ENCODE data around the gene USP1. TPM values are rescaled to one million over a fixed set of nuclear protein-coding genes. Genes with fewer than 3 reads are reported as not detected.

Gene USP1
- total RNA-seq, 1 experiment from 2014 or later: 64.6 TPM

DNA sequence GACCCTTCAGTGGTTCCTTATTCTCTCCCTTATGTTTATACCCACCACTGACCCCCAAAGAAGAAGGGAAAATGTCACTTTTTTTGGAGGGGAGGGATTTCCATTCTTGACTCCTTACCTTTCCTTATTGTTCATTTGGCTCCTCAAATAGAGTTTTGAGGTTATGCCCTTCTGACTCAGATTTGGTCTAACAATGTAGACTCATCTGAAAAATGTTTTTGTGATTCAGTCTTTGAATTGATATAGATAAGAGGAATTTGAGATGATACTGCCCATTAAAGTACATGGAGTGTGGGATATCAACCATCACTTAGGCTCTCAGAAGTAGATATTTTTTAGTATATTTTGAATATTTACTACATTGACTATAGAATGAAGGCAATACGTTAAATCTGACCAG is 16.1 kb downstream of the USP1 start:
- no peak overlapping the region for H3K4me3 Mint-ChIP-seq
- H2BK12ac ChIP-seq (ENCODE audit: insufficient read length, low read depth, low read length): no peak overlapping the region

More for the DNA sequence above, 16.1 kb downstream of the USP1 start:
- DNase-seq: no peak
- H3K4me2 ChIP-seq (ENCODE audit: insufficient read depth, insufficient read length, low read length): no peak overlapping the region
- H3K23me2 ChIP-seq (ENCODE audit: insufficient read length, low read depth, low read length, poor library complexity, severe bottlenecking): no peaks in the 10 kb centered on the region
- Mint-ChIP-seq H3K9me3 (no peaks in the 10 kb centered on the region), H3K4me1 (no peaks in the 10 kb centered on the region), H3K27me3 (ENCODE audit: low read depth) (no peaks in the 10 kb centered on the region), H3K36me3 (ENCODE audit: insufficient read depth in 1 of 3, low read depth in 3 of 3) (peaks cover 30 to 63% (median 61%) of the 10 kb centered on the region in 3 experiments; a peak in 6 of 7 replicates), H3K27ac (no peak overlapping the region)
- no peak overlapping the region for H2BK20ac ChIP-seq (ENCODE audit: low read depth, low read length, poor library complexity, severe bottlenecking)
- no peak overlapping the region for H3K23ac ChIP-seq (ENCODE audit: insufficient read length, low read depth, low read length)
- no peaks in the 10 kb centered on the region for H3K79me2 ChIP-seq (ENCODE audit: insufficient read depth, low read length)
- no peak overlapping the region for H2BK120ac ChIP-seq (ENCODE audit: low read depth, low read length, poor library complexity, severe bottlenecking)
- H3K27ac ChIP-seq (ENCODE audit: insufficient read length, low read depth, low read length): no peak overlapping the region
- no peak overlapping the region for H4K5ac ChIP-seq (ENCODE audit: insufficient read length, low read depth, low read length)
- no peak overlapping the region for H2AK5ac ChIP-seq (ENCODE audit: insufficient read length, low read length)
- H3K27me3 ChIP-seq (ENCODE audit: insufficient read depth, low read length): no peaks in the 10 kb centered on the region
- H3K4ac ChIP-seq (ENCODE audit: low read depth, low read length): no peak overlapping the region
- no peak overlapping the region for H4K91ac ChIP-seq (ENCODE audit: insufficient read length, low read depth, low read length)
- H4K8ac ChIP-seq (replicated peaks; ENCODE audit: insufficient read length, low read depth, low read length): no peak overlapping the region
- no peak overlapping the region for H2BK5ac ChIP-seq (ENCODE audit: insufficient read length, low read length)
- no peaks in the 10 kb centered on the region for H3K79me1 ChIP-seq (ENCODE audit: insufficient read depth, low read depth, low read length, poor library complexity, severe bottlenecking)
- H3K14ac ChIP-seq (ENCODE audit: insufficient read depth, low read length): no peak overlapping the region
- no peak overlapping the region for H3T11ph ChIP-seq (ENCODE audit: low read length)
- H3K18ac ChIP-seq (ENCODE audit: insufficient read length, low read depth, low read length): no peak overlapping the region
- TF ChIP-seq, protein P1, sequence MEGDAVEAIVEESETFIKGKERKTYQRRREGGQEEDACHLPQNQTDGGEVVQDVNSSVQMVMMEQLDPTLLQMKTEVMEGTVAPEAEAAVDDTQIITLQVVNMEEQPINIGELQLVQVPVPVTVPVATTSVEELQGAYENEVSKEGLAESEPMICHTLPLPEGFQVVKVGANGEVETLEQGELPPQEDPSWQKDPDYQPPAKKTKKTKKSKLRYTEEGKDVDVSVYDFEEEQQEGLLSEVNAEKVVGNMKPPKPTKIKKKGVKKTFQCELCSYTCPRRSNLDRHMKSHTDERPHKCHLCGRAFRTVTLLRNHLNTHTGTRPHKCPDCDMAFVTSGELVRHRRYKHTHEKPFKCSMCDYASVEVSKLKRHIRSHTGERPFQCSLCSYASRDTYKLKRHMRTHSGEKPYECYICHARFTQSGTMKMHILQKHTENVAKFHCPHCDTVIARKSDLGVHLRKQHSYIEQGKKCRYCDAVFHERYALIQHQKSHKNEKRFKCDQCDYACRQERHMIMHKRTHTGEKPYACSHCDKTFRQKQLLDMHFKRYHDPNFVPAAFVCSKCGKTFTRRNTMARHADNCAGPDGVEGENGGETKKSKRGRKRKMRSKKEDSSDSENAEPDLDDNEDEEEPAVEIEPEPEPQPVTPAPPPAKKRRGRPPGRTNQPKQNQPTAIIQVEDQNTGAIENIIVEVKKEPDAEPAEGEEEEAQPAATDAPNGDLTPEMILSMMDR (conservative IDR thresholded peaks at IDR 0.05): no peak
- H3K9ac ChIP-seq (ENCODE audit: extremely low read depth, insufficient read length, low read length): no peak overlapping the region
- no peak overlapping the region for H3K56ac ChIP-seq (ENCODE audit: insufficient read length, low read depth, low read length)
- H3K4me1 ChIP-seq (ENCODE audit: insufficient read depth, low read length): no peaks in the 10 kb centered on the region
- H2BK15ac ChIP-seq (ENCODE audit: low read depth, low read length): no peak overlapping the region
- H3K9me3 ChIP-seq (ENCODE audit: control insufficient read depth, low read depth, low read length): no peaks in the 10 kb centered on the region
- no peak overlapping the region for H2AFZ ChIP-seq (ENCODE audit: low read length)
- no CpG with 5 or more reads among the region's 1 CpG for WGBS (ENCODE audit: extremely low coverage, insufficient read length, low lambda C conversion rate)
- H4K20me1 ChIP-seq (ENCODE audit: control insufficient read depth, insufficient read depth, insufficient read length): no peaks in the 10 kb centered on the region

Measured in H9 (cell line).